A549 treated with DMSO at 1 μM for 4 hours (cell line): ENCODE measurements around the gene MINK1. TPM values are rescaled to one million over a fixed set of nuclear protein-coding genes. Genes with fewer than 3 reads are reported as not detected.

ENCODE experiments used
- total RNA-seq: library from RNA; stranded (reverse); fragments of 200-300 nt; extraction: Qiagen RNA extraction; gene quantifications from 5 replicates; pipeline ENCODE4 v1.2.3, GENCODE V29; 2022; ENCODE audit warnings: low read depth

Gene MINK1
- 49.3 to 64.6 TPM (median 56.6 TPM) in 5 replicates for total RNA-seq

GRCh38 chr17:4833178-4833940, at the start of gene MINK1:
Gene MINK1 (plus strand): TSS chr17:4833340. CDS start chr17:4833584, 244 bp downstream.

GRCh38 chr17:4786106-4786511, 47.0 kb upstream of the MINK1 start, which contains the start of gene VMO1:
Gene VMO1 (minus strand): TSS chr17:4786364. CDS start chr17:4786352, 12 bp downstream.

GRCh38 chr17:4788807-4789700, 44.1 kb upstream of the MINK1 start, which contains the start of gene GLTPD2:
Gene GLTPD2 (plus strand): TSS chr17:4788964. CDS start chr17:4789012, 48 bp downstream.

GRCh38 chr17:4802228-4802627, 30.9 kb upstream of the MINK1 start, which contains the start of gene C17orf114:
Gene C17orf114 (minus strand): TSS chr17:4802328.

GRCh38 chr17:4806777-4807604, 26.1 kb upstream of the MINK1 start, which contains the start of gene PLD2:
Gene PLD2 (plus strand): TSS chr17:4807152. CDS start chr17:4807773, 621 bp downstream.

GRCh38 chr17:4899341-4900230, 66.4 kb downstream of the MINK1 start, which contains the start of gene C17orf107:
Gene C17orf107 (plus strand): TSS chr17:4899536. CDS start chr17:4899763, 227 bp downstream.

GRCh38 chr17:4903051-4903818, 70.1 kb downstream of the MINK1 start, which contains the start of gene CHRNE:
Gene CHRNE (minus strand): TSS chr17:4903098. CDS start chr17:4903063, 35 bp downstream.

GRCh38 chr17:4931963-4932362, 98.8 kb downstream of the MINK1 start, which contains the start of gene GP1BA:
Gene GP1BA (plus strand): TSS chr17:4932277. CDS start chr17:4932605, 328 bp downstream.

GRCh38 chr17:4939796-4940554, 106.8 kb downstream of the MINK1 start, which contains the start of the genes RNF167 and SLC25A11:
Gene RNF167 (plus strand): TSS chr17:4940268. CDS start chr17:4940910, 642 bp downstream.
Gene SLC25A11 (minus strand): TSS chr17:4940046. CDS start chr17:4939910, 136 bp downstream.

Other genes starting within 250 kb of the MINK1 start
- 0.21 to 1.9 TPM (median 1.0 TPM) in 5 replicates for gene SMTNL2, start 248.8 kb upstream of the MINK1 start, total RNA-seq
- 0.06 to 0.14 TPM (median 0.10 TPM) in 4 of 5 replicates, not detected in the other for gene ALOX15, start 191.7 kb upstream of the MINK1 start, total RNA-seq
- gene PELP1, start 129.2 kb upstream of the MINK1 start, total RNA-seq: 68.7 to 88.2 TPM (median 76.7 TPM) in 5 replicates
- 51.9 to 68.9 TPM (median 63.3 TPM) in 5 replicates for gene ARRB2, start 122.7 kb upstream of the MINK1 start, total RNA-seq
- gene MED11, start 101.9 kb upstream of the MINK1 start, total RNA-seq: 40.9 to 46.9 TPM (median 43.8 TPM) in 5 replicates
- gene ZMYND15, start 93.5 kb upstream of the MINK1 start, total RNA-seq: 0.41 to 0.86 TPM (median 0.60 TPM) in 5 replicates
- gene CXCL16, start 93.4 kb upstream of the MINK1 start, total RNA-seq: 15.0 to 20.2 TPM (median 18.3 TPM) in 5 replicates
- gene TM4SF5, start 61.5 kb upstream of the MINK1 start, total RNA-seq: 0.31 to 1.2 TPM (median 0.64 TPM) in 5 replicates
- gene VMO1, start 47.0 kb upstream of the MINK1 start, total RNA-seq: 0.47 to 1.5 TPM (median 1.3 TPM) in 4 of 5 replicates, not detected in the other
- not detected in 5 replicates for gene GLTPD2, start 44.4 kb upstream of the MINK1 start, total RNA-seq
- 443 to 508 TPM (median 482 TPM) in 5 replicates for gene PSMB6, start 37.2 kb upstream of the MINK1 start, total RNA-seq
- gene PLD2, start 26.2 kb upstream of the MINK1 start, total RNA-seq: 20.0 to 27.5 TPM (median 25.1 TPM) in 5 replicates
- 0.17 to 0.29 TPM (median 0.28 TPM) in 5 replicates for gene C17orf107, start 66.2 kb downstream of the MINK1 start, total RNA-seq
- gene CHRNE, start 69.8 kb downstream of the MINK1 start, total RNA-seq: 0.07 to 0.21 TPM (median 0.08 TPM) in 4 of 5 replicates, not detected in the other
- not detected in 5 replicates for gene GP1BA, start 98.9 kb downstream of the MINK1 start, total RNA-seq
- 65.3 to 82.3 TPM (median 72.2 TPM) in 5 replicates for gene SLC25A11, start 106.7 kb downstream of the MINK1 start, total RNA-seq
- 93.0 to 144 TPM (median 121 TPM) in 5 replicates for gene RNF167, start 106.9 kb downstream of the MINK1 start, total RNA-seq
- 2,001 to 2,972 TPM (median 2,479 TPM) in 5 replicates for gene PFN1, start 115.2 kb downstream of the MINK1 start, total RNA-seq
- gene ENO3, start 117.8 kb downstream of the MINK1 start, total RNA-seq: 51.2 to 61.4 TPM (median 55.7 TPM) in 5 replicates
- 69.9 to 87.4 TPM (median 71.4 TPM) in 5 replicates for gene SPAG7, start 134.5 kb downstream of the MINK1 start, total RNA-seq
- 22.0 to 37.9 TPM (median 31.6 TPM) in 5 replicates for gene CAMTA2, start 154.3 kb downstream of the MINK1 start, total RNA-seq
- gene INCA1, start 164.2 kb downstream of the MINK1 start, total RNA-seq: 1.3 to 2.0 TPM (median 1.5 TPM) in 5 replicates
- 98.9 to 125 TPM (median 114 TPM) in 5 replicates for gene KIF1C, start 164.6 kb downstream of the MINK1 start, total RNA-seq
- 0.34 to 1.2 TPM (median 0.68 TPM) in 5 replicates for gene SLC52A1, start 202.1 kb downstream of the MINK1 start, total RNA-seq
- 0.89 to 1.2 TPM (median 1.0 TPM) in 5 replicates for gene ZFP3, start 245.1 kb downstream of the MINK1 start, total RNA-seq